Uterus (tissue), 4 donors: ENCODE results near the gene STAG1. TPM values are rescaled to one million over a fixed set of nuclear protein-coding genes. Genes with fewer than 3 reads are reported as not detected.

Experiments
- DNase-seq, 2 donors: peaks; one replicate each; pipeline ENCODE4 v3.0.0-alpha.2; 2019 to 2020
- H3K27ac ChIP-seq, 2 donors: fragments of 200-600 bp; sonication (generic); 1 replicate in 1 of 2; 2 replicates in 1 of 2; pipeline ENCODE4 v1.5.1; 2016 to 2018
- H3K27me3 ChIP-seq, 2 donors: fragments of 200-600 bp; sonication (generic); one replicate each; pipeline ENCODE4 v1.5.1; 2018 to 2019; ENCODE audit warnings: control low read depth in 1 of 2
- H3K36me3 ChIP-seq, 2 donors: fragments of 200-600 bp; sonication (generic); one replicate each; pipeline ENCODE4 v1.5.1; 2019; ENCODE audit warnings: control low read depth in 1 of 2
- H3K4me1 ChIP-seq, 2 donors: fragments of 200-600 bp; sonication (generic); one replicate each; pipeline ENCODE4 v1.5.1; 2018 to 2019; ENCODE audit warnings: control low read depth in 1 of 2
- H3K4me3 ChIP-seq, 2 donors: fragments of 200-600 bp; sonication (generic); 1 replicate in 1 of 2; 2 replicates in 1 of 2; pipeline ENCODE4 v1.5.1; 2018 to 2019; ENCODE audit warnings: mild to moderate bottlenecking in 1 of 2
- H3K9me3 ChIP-seq, 2 donors: fragments of 200-600 bp; sonication (generic); one replicate each; pipeline ENCODE4 v1.5.1; 2019; ENCODE audit warnings: control low read depth in 1 of 2
- POLR2A ChIP-seq, 2 donors: fragments of 450-650 bp; IDR thresholded peaks; one replicate each; pipeline ENCODE4 v1.6.1; 2016; ENCODE audit warnings: antibody characterized with exemption in 2 of 2, mild to moderate bottlenecking in 1 of 2, moderate library complexity in 1 of 2
- intact Hi-C: fragments of 100-400 bp; cut with DNase I; formaldehyde crosslinking; loops from one replicate; pipeline ENCODE4 v1.15.1; 2023; ENCODE audit warnings: low total_unique reads
- total RNA-seq, 4 donors: library from RNA; depleted of rRNA in 3 of 4; stranded (reverse); fragments of >200 nt in 3 of 4; gene quantifications; one replicate each; pipeline versions ENCODE4 v1.1.0 to v1.2.4, GENCODE V29; 2014 to 2023
- TF ChIP-seq, protein P1 (sequence below), 4 experiments: fragments of 200-600 bp in 2 of 4; fragments of 450-650 bp in 2 of 4; sonication (generic) in 2 of 4; IDR thresholded peaks; one replicate each; pipeline ENCODE4 v1.5.1; 2016 to 2019; ENCODE audit warnings: antibody characterized with exemption in 4 of 4, mild to moderate bottlenecking in 2 of 4, moderate library complexity in 1 of 4
- donor health status: DM: yes; HTN: yes; CAD: no.

STAG1 gene
- total RNA-seq, 4 donors from 2014 or later = 41.5 to 139 (median 86.0) TPM

DNA sequence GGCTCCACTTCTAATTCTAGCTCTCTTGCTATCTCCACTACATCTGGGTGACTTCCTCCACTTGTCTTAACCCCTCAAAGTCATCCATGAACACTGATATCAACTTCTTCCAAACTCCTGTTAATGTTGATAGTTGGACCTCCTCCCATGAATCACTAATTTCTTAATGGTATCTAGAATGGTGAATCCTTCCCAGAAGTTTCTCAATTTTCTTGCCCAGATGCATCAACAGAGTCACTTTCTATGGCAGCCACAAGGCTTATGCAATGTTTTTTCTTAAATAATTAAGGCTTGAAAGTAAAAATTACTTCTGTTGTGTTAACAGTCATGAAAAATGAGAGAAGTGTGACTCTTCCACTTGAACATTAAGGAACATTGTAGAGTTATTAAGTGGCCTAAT lies 337.7 kb downstream of the STAG1 start:
- no peak for DNase-seq
- Histone ChIP-seq H3K4me3 (no peak overlapping the region), H3K4me1 (no peaks in the 10 kb centered on the region), H3K27me3 (no peaks in the 10 kb centered on the region), H3K36me3 (no peaks in the 10 kb centered on the region), H3K27ac (no peak overlapping the region), H3K9me3 (no peaks in the 10 kb centered on the region)
- no peak for TF ChIP-seq POLR2A (IDR thresholded peaks at IDR 0.05)
- TF ChIP-seq, protein P1, sequence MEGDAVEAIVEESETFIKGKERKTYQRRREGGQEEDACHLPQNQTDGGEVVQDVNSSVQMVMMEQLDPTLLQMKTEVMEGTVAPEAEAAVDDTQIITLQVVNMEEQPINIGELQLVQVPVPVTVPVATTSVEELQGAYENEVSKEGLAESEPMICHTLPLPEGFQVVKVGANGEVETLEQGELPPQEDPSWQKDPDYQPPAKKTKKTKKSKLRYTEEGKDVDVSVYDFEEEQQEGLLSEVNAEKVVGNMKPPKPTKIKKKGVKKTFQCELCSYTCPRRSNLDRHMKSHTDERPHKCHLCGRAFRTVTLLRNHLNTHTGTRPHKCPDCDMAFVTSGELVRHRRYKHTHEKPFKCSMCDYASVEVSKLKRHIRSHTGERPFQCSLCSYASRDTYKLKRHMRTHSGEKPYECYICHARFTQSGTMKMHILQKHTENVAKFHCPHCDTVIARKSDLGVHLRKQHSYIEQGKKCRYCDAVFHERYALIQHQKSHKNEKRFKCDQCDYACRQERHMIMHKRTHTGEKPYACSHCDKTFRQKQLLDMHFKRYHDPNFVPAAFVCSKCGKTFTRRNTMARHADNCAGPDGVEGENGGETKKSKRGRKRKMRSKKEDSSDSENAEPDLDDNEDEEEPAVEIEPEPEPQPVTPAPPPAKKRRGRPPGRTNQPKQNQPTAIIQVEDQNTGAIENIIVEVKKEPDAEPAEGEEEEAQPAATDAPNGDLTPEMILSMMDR (IDR thresholded peaks at IDR 0.05) = no peak
- intact Hi-C loops = no loop called here

DNA sequence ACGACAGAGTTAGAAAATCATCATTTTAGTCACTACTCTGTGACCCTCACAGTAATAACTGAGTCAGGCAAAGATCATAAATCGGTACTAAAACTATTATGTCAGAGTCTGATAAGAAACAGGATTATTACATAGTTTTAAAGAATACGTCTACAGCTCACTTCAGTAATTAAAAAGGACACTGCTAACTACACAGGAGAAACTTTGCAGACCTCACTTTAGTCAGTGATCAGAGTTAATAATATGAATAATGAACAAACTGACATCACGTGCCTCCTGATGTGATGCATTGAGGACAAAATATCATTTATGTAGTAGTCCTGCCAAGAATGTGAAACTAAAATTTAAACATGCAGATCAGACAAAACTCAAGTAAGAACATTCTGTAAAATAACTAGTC lies 339.9 kb downstream of the STAG1 start:
- no peak for TF ChIP-seq POLR2A (IDR thresholded peaks at IDR 0.05)
- TF ChIP-seq, protein P1 (IDR thresholded peaks at IDR 0.05) = no peak
- no peaks in the 10 kb centered on the region for H3K36me3 ChIP-seq
- intact Hi-C loops = no loop called here

DNA sequence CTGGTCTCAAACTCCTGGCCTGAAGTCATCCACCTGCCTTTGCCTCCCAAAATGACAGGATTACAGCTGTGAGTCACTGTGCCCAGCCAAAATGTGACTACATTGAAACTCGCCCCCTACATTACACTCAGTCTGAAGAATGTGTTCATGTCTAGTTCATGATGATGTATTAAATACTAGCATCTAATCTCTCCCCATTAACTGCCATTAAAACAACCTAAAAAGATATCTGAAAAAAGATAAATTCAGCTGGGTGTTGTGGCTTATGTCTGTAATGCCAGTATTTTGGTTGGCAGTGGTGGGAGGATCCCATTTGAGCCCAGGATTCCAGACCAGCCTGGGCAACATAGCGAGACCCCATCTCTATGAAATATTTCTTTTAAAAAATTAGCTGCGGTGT lies 342.6 kb downstream of the STAG1 start:
- H3K4me1 ChIP-seq = no peaks in the 10 kb centered on the region

More for the DNA sequence above, 339.9 kb downstream of the STAG1 start:
- Histone ChIP-seq H3K4me3 (no peak overlapping the region), H3K27me3 (no peaks in the 10 kb centered on the region), H3K27ac (no peak overlapping the region), H3K4me1 (no peaks in the 10 kb centered on the region), H3K9me3 (no peaks in the 10 kb centered on the region)
- no peak for DNase-seq

DNA sequence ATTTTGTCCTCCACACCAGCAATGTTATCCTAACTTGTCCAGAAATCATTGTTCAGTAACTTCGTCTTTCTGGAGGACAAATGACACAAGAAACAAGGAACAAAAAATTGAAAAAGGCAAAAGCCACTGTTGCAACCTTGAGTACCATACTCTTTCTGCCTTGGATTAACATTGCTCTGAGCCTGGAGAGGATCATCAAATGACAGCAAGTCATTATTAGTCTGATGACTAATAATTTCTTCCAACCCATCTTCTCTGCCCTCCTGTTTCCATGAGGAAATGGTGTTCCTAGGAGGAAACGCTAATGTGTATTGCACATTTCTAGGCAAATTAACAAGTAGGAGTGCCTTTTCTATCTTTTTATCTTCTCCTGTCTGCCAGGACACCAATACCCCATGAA lies 348.1 kb downstream of the STAG1 start:
- H3K27me3 ChIP-seq = no peaks in the 10 kb centered on the region
- no peak overlapping the region for H3K27ac ChIP-seq
- TF ChIP-seq, protein P1 (IDR thresholded peaks at IDR 0.05) = no peak
- TF ChIP-seq POLR2A (IDR thresholded peaks at IDR 0.05) = no peak
- H3K4me1 ChIP-seq = no peaks in the 10 kb centered on the region
- no peaks in the 10 kb centered on the region for H3K36me3 ChIP-seq
- no peaks in the 10 kb centered on the region for H3K9me3 ChIP-seq
- DNase-seq = no peak
- intact Hi-C loops = no loop called here
- H3K4me3 ChIP-seq = no peak overlapping the region

More for the DNA sequence above, 342.6 kb downstream of the STAG1 start:
- no peak for DNase-seq
- H3K4me3 ChIP-seq = no peak overlapping the region
- H3K36me3 ChIP-seq = no peaks in the 10 kb centered on the region
- intact Hi-C loops = no loop called here
- TF ChIP-seq, protein P1 (IDR thresholded peaks at IDR 0.05) = no peak
- TF ChIP-seq POLR2A (IDR thresholded peaks at IDR 0.05) = no peak
- no peaks in the 10 kb centered on the region for H3K9me3 ChIP-seq
- H3K27ac ChIP-seq = no peak overlapping the region
- H3K27me3 ChIP-seq = no peaks in the 10 kb centered on the region

DNA sequence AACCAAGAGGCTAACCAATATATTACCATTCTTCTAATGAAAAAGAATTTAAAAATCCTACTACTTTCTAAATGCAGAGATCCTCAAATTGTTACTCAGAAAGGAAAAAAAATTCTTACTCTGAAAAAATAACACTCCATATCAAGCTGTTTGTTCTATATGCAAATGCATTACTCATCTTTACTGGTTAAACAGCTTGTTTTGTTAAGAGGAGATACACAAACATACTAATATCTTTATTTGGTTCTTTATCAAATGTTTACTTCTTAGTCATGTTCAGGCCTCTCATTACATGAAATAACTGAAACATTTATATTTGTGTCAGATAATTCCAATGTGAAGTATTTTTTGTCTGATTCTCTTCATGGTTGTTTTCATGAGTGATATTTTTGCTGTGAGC lies 355.3 kb downstream of the STAG1 start:
- Histone ChIP-seq H3K27ac (no peak overlapping the region), H3K36me3 (no peaks in the 10 kb centered on the region), H3K9me3 (no peaks in the 10 kb centered on the region), H3K27me3 (no peaks in the 10 kb centered on the region), H3K4me1 (no peaks in the 10 kb centered on the region), H3K4me3 (no peak overlapping the region)
- intact Hi-C loops = no loop called here
- TF ChIP-seq POLR2A (IDR thresholded peaks at IDR 0.05) = no peak
- TF ChIP-seq, protein P1 (IDR thresholded peaks at IDR 0.05) = no peak
- no peak for DNase-seq
